Ishikawa (cell line): ENCODE results near the gene ATRN.

Experiments
- CEBPB ChIP-seq: IDR thresholded peaks from 2 replicates; pipeline ENCODE4 v1.6.1; 2012
- CREB1 ChIP-seq: IDR thresholded peaks from 2 replicates; pipeline ENCODE4 v1.6.1; 2012; ENCODE audit warnings: low read depth
- EGR1 ChIP-seq: IDR thresholded peaks from 2 replicates; pipeline ENCODE4 v1.6.1; 2012
- EP300 ChIP-seq: IDR thresholded peaks from 2 replicates; pipeline ENCODE4 v1.6.1; 2012; ENCODE audit warnings: borderline replicate concordance
- FOXM1 ChIP-seq: IDR thresholded peaks from 2 replicates; pipeline ENCODE4 v1.6.1; 2012; ENCODE audit warnings: low read depth, borderline replicate concordance
- NFIC ChIP-seq: IDR thresholded peaks from 2 replicates; pipeline ENCODE4 v1.6.1; 2012
- RAD21 ChIP-seq: IDR thresholded peaks from 2 replicates; pipeline ENCODE4 v1.6.1; 2012; ENCODE audit warnings: low read depth
- TAF1 ChIP-seq: IDR thresholded peaks from 2 replicates; pipeline ENCODE4 v1.6.1; 2012; ENCODE audit warnings: low read depth, mild to moderate bottlenecking
- TCF12 ChIP-seq: IDR thresholded peaks from 2 replicates; pipeline ENCODE4 v1.6.1; 2012; ENCODE audit warnings: low read depth
- TEAD4 ChIP-seq: IDR thresholded peaks from 2 replicates; pipeline ENCODE4 v1.6.1; 2012
- YY1 ChIP-seq: IDR thresholded peaks from 2 replicates; pipeline ENCODE4 v1.6.1; 2012; ENCODE audit warnings: low read depth
- ZBTB7A ChIP-seq: IDR thresholded peaks from 2 replicates; pipeline ENCODE4 v1.6.1; 2012; ENCODE audit warnings: low read depth
- TF ChIP-seq, protein P1 (sequence below): IDR thresholded peaks from 2 replicates; pipeline ENCODE4 v1.6.1; 2012; ENCODE audit warnings: low read depth, mild to moderate bottlenecking
- TF ChIP-seq, protein P2 (sequence below): IDR thresholded peaks from 2 replicates; pipeline ENCODE4 v1.6.1; 2012
- TF ChIP-seq, protein P3 (sequence below): IDR thresholded peaks from 2 replicates; pipeline ENCODE4 v1.6.1; 2012

Gene ATRN

DNA sequence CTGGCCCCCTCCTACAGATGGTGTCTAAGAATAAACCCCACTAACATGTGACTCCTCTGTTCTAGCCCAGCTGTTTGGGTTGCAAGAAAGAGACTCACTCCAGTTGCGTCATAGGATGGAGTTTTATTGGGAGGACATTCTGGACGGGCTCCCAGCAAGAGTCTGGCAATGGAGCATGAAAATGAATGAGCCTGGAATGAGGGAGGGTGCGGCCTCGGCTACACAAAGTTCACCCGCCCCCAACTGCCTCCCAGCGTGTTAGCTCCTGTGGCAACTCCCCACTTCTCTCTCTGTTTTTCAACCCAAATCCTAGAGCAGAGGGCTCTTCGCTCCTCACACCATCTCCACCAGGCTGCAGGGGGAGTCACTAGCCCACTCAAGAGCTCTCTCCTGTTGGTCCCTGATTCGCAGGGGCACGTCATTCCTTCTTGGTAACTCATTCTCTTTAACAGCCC, 216.1 kb downstream of the ATRN start:
- TF ChIP-seq TEAD4 (peak; percentile 74), TAF1 (no peak), EP300 (peak; percentile 53; the same call in 1 of the 2 replicates), NFIC (peak; percentile 71), EGR1 (no peak), ZBTB7A (0 out of 2 replicates have a peak, but pooled peaks have one; percentile 32), YY1 (0 out of 2 replicates have a peak, but pooled peaks have one; percentile 36), CEBPB (peak; percentile 96), CREB1 (no peak), TCF12 (peak; percentile 59)
- TF ChIP-seq, protein P1, sequence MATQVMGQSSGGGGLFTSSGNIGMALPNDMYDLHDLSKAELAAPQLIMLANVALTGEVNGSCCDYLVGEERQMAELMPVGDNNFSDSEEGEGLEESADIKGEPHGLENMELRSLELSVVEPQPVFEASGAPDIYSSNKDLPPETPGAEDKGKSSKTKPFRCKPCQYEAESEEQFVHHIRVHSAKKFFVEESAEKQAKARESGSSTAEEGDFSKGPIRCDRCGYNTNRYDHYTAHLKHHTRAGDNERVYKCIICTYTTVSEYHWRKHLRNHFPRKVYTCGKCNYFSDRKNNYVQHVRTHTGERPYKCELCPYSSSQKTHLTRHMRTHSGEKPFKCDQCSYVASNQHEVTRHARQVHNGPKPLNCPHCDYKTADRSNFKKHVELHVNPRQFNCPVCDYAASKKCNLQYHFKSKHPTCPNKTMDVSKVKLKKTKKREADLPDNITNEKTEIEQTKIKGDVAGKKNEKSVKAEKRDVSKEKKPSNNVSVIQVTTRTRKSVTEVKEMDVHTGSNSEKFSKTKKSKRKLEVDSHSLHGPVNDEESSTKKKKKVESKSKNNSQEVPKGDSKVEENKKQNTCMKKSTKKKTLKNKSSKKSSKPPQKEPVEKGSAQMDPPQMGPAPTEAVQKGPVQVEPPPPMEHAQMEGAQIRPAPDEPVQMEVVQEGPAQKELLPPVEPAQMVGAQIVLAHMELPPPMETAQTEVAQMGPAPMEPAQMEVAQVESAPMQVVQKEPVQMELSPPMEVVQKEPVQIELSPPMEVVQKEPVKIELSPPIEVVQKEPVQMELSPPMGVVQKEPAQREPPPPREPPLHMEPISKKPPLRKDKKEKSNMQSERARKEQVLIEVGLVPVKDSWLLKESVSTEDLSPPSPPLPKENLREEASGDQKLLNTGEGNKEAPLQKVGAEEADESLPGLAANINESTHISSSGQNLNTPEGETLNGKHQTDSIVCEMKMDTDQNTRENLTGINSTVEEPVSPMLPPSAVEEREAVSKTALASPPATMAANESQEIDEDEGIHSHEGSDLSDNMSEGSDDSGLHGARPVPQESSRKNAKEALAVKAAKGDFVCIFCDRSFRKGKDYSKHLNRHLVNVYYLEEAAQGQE: no peak
- TF ChIP-seq, protein P2, sequence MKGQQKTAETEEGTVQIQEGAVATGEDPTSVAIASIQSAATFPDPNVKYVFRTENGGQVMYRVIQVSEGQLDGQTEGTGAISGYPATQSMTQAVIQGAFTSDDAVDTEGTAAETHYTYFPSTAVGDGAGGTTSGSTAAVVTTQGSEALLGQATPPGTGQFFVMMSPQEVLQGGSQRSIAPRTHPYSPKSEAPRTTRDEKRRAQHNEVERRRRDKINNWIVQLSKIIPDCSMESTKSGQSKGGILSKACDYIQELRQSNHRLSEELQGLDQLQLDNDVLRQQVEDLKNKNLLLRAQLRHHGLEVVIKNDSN: 0 out of 2 replicates have a peak, but pooled peaks have one; percentile 48
- TF ChIP-seq, protein P3, sequence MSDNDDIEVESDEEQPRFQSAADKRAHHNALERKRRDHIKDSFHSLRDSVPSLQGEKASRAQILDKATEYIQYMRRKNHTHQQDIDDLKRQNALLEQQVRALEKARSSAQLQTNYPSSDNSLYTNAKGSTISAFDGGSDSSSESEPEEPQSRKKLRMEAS: peak; percentile 45

DNA sequence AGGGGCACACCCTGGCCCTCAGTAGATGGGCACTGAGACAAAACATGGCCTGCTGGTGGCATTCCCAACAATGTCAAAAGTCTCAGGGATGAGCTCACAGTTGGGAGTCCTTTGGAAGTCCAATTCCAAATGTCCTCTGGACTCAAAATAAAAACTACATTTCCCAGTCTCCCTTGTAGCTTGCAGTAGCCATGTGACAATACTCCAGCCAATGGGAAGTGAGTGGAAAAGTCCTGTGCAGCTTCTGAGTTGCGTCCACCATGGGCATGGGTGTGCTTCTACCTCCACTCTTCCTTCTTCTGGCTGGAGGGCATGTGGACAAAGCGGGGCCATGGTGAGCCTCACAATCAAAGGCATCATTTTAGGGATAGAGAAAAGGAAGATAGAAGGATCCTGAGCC, 216.8 kb downstream of the ATRN start:
- TF ChIP-seq YY1 (0 out of 2 replicates have a peak, but pooled peaks have one; percentile 59), TCF12 (no peak)
- TF ChIP-seq, protein P2: peak; percentile 97

DNA sequence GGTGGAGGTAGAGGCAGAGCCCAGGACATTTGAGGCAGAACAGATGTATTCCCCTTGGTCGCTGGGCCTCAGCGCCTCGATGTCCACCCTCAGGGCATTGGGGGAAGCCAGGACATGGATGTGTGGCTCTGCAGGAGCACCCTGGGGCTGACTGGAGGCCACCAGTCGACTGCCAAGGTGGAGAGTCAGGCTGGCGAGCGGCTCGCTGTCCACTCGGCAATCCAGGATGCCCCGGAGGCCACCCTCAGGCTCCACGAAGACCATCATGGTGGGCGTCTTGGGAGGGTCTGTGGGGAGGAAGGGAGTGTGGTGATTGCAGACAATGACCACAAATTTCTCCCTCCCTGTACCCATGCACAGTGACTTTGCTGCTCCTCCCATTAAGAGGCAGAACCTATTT, 219.2 kb downstream of the ATRN start:
- TF ChIP-seq EGR1 (no peak), YY1 (no peak), TCF12 (no peak), CREB1 (no peak), FOXM1 (no peak), NFIC (no peak), EP300 (no peak)
- TF ChIP-seq, protein P2: no peak

DNA sequence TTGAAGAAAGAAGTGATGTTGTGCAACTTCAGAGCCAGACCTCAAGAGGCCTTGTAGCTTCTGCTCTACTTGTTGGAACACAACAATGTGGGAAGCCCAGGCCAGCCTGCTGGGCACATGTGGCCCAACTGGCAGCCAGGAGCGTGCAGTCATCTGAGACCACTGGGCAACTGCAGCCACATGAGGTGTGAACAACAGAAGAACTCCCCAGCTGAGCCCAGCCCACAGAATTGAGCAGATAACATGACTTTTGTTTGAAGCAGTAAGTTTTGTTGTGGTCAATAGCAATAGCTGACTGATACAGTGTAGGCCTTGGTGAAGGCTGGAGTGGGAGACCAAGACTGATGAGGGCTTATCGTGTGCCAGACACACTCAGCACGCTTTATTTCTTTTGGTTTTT, 219.6 kb downstream of the ATRN start:
- TF ChIP-seq TAF1 (no peak), CEBPB (no peak), ZBTB7A (no peak), TCF12 (no peak), YY1 (no peak), NFIC (no peak), TEAD4 (no peak), EGR1 (no peak)

DNA sequence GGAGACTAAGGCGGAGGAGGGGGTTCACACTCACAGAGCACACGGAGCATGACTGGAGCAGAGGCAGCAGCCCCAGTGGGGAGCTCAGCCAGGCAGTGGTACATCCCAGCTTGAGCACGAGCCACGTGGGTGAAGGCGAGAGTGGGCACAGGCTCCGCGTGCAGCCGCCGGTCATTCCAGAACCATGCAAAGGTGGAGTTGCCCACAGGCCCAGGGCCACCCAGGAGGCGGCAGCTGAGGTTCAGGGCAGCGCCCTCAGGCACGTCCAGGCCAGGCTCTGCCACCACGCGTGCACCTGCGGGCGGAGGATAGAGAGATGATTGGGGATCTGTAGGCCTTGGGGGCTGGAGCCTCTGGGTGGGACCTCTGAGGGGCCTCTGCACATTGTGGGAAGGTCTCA, 220.5 kb downstream of the ATRN start:
- TF ChIP-seq YY1 (no peak), EP300 (no peak), NFIC (no peak), RAD21 (no peak), TCF12 (no peak), TAF1 (no peak), CREB1 (no peak), FOXM1 (no peak), CEBPB (no peak), ZBTB7A (no peak), EGR1 (no peak)

DNA sequence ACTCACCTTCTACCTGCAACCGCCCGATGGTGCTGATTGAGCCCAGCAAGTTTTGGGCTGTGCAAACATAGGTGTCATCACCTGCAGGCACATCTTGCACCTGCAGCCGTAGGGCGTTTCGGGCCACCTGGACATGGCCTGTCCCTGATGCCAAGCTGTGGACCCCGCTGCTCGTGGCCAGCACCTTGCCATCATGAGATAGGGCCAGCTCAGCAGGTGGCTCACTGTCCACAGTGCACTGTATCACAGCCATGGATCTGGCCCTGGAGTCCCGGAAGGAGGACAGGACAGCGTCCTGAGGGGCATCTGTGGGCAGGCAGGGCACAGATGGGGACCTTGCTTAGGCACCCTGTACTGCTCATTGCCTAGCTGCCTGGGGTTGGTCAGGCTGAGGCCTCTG, 221.1 kb downstream of the ATRN start:
- TF ChIP-seq EGR1: no peak

DNA sequence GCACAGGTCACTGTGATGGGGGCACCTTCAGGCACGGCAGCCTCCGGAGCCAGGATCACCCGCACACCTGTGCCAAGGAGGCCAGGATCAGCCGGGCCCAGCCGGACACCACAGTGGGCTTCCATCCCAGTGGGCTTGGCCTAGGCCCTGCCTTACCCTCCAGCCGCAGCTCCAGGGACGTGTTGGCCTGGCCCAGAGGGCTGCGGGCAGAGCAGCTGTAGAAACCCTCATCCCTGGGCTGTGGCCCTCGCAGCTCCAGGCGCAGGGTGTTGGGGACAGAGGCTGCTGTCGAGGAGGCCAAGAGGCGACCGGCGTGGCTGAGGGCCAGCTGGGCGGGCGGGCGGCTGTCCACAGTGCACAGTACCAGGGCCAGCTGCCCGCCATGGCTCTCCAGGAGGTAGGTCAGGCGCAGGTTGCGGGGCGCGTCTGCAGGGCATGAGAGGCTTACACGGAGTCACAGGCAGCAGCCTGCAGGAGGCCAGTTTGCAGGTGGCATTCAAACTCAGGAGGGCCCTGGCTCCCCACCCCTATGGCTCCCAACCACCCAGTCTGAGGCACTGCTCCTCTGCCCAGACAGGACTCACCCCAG, 222.0 kb downstream of the ATRN start:
- no peak for TF ChIP-seq EGR1
- no peak for TF ChIP-seq ZBTB7A
- no peak for TF ChIP-seq RAD21
- TF ChIP-seq TCF12: no peak
- TF ChIP-seq, protein P3: no peak
- no peak for TF ChIP-seq CREB1
- TF ChIP-seq FOXM1: no peak
- TF ChIP-seq, protein P2: no peak
- TF ChIP-seq YY1: no peak
- TF ChIP-seq, protein P1: no peak
- TF ChIP-seq NFIC: no peak
- no peak for TF ChIP-seq EP300
- TF ChIP-seq TAF1: no peak
